GM18909 (cell line): ENCODE data around the gene BANF1.
"Not testable (repeated sequence)": the region's sequence is repeated elsewhere in the genome, so short reads cannot be mapped to it uniquely, and the experiment has no call there.

Experiments used
- ATAC-seq: cut with Tn5 transposase; IDR thresholded peaks from one replicate; pipeline ENCODE4 v1.9.1; 2021; ENCODE audit warnings: mild to moderate bottlenecking; ENCODE audit not compliant: unreplicated experiment, poor library complexity

Gene BANF1

GRCh38 chr11:66008468-66009101 lies 6.3 kb downstream of the BANF1 start:
- no peak for ATAC-seq

GRCh38 chr11:66010036-66010435 lies 7.7 kb downstream of the BANF1 start:
- not testable (repeated sequence) for ATAC-seq

GRCh38 chr11:66011239-66011784 lies 9.0 kb downstream of the BANF1 start:
- ATAC-seq, result no peak

- no peak for ATAC-seq
Observed at GRCh38 chr11:66011785-66012303, 9.5 kb downstream of the BANF1 start, which contains the start of gene CST6. Gene CST6 (plus strand): TSS chr11:66012008. CDS start chr11:66012045, 37 bp downstream.

DNA sequence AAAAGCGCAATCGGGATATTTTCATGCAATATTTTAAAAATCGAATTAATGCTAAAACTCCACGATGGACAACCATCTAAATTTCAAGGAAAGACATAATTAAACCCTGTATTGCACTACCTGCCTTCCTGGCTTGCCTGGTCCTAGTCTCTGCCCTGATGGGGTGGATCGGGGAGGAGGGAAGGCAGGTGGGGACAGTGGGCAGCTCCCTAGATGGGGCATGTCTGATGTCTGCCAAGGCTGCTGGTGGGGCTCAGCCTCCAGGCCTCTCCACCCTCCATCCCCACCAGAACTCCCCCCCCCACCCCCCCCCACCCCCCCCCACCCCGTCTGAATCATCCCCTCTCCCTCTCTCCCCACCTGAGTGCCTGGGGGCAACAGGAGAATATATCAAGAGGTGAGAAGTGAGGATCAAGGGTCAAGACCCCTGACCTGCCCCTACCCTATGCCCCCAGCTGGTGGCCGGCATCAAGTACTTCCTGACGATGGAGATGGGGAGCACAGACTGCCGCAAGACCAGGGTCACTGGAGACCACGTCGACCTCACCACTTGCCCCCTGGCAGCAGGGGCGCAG lies 10.2 kb downstream of the BANF1 start:
- ATAC-seq, result no peak

GRCh38 chr11:66012946-66013761 lies 10.9 kb downstream of the BANF1 start:
- ATAC-seq, result no peak

DNA sequence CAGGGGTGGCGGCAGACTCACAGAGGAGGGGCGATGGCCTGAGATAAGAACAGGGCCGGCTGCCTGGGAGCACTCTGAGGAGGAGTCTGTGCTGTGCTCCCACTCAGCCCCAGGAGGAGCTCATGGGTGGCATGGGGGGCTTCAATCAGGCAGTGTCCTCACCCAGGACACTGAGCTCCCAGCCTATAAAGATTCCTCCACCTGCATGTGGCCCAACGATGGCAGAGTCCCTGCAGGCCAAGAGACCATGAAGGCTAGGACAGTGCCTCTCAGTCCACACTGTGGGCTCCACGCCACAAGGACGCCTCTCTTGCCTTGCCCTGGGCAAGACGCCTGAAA lies 11.4 kb downstream of the BANF1 start:
- ATAC-seq, result no peak

GRCh38 chr11:66014804-66015453 lies 12.6 kb downstream of the BANF1 start:
- ATAC-seq, result no peak

GRCh38 chr11:66015454-66015881 lies 13.2 kb downstream of the BANF1 start:
- ATAC-seq, result no peak

GRCh38 chr11:66015936-66016792 lies 13.9 kb downstream of the BANF1 start:
- no peak for ATAC-seq

GRCh38 chr11:66016793-66017177 lies 14.5 kb downstream of the BANF1 start:
- ATAC-seq, result no peak

DNA sequence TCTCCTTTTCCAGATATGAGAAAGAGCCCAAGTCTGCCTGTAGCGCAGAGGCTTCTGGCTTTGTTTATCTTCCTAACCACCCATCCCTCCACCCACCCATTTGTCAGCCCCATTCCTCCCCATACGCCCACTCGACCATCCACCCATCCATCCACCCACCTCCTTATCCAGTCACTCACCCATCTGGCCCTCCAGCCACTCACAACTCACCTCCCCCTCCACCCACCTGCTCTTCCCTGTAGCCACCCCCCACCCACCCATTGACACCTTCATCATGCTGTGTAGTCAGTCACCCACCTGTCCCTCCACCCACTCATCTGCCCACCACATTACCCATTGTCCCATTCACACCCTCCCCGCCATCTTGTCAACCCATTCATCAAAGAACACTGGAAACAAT lies 15.0 kb downstream of the BANF1 start:
- ATAC-seq, result no peak

- no peak for ATAC-seq
Observed at GRCh38 chr11:66020212-66020611, 17.9 kb downstream of the BANF1 start.

DNA sequence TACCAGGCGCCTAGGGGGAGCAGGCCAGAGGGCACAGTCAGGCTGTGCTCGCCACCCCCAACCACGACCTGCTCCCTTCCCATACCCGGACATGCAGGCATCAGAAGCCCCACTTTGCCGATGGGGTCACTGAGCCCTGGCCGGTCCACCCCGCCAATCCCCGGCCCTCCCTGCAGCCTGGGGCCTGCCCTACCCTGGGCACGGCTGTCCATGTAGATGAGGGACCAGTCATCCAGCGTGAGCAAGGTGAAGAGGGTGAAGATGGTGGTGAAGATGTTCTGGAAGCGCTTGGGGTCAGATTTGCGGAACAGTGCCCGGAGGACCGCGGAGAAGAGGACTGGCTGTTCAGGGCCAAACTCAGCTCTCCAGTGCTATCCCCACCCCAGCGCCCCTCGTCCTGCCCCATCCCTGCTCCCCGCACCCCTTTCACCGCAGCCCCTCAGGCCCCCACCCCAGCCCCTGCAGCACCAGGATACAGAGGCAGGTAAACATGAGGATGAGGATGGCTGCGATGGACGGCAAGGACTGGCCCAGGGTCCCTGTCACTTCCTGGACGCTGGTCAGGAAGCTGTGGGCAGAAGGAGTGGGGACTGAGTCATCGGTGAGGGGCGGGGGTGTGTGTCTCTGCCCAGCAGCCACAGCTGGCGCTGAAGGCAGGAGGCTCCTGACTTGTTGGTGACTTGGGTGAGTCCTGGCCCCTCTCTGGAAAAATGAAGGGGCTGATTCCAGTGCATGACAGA lies 18.5 kb downstream of the BANF1 start:
- no peak for ATAC-seq

DNA sequence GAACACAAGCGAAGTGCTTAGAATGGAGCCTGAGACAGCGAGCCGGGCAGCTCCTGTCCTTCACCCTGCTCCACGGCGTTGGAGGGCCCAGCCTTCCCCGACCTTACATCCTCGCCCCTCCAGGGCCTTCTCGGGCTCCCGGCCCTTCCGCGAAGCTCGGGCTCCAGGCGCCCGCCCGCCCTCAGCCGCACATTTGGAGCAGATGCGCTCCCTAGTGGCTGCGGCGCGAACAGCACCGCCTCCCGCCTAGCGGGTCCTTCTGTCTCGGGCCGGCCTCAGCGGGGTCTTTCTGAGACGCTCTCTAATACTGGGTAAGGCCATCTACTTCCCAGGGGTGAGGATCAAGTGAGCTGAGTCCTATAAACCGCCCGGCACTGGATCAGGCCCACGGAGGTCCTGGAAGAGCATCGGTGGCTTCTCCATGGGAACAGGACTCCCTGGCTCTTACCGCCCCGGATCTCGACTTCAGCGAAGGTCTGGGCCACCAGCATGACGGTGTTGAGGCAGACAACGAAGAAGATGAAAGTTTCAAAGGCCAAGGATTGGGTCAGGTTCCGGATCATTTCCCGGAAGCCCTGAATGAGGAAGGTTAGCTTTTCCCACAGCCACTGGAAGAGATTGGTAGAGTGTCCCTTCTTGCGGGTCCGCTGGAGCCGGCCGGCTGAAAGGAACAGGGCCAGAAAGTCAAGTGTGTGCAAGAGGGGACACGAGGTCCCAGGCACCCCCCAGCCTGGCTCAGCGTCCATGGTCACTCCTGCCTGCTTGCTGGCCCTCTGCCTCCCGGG lies 20.3 kb downstream of the BANF1 start:
- ATAC-seq, result no peak

DNA sequence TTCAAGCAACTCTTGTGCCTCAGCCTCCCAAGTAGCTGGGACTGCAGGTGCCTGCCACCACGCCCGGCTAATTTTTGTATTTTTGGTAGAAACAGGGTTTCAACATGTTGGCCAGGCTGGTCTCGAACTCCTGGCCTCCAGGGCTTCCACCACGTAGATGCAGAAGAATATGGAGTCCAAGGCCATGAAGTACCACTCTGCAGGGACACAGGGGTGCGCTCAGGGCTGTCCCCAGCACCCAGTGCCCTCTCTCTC lies 20.8 kb downstream of the BANF1 start:
- ATAC-seq, result not testable (repeated sequence)

- no peak for ATAC-seq
Observed at GRCh38 chr11:66026017-66026529, 23.8 kb downstream of the BANF1 start, which contains the start of gene CATSPER1. Gene CATSPER1 (minus strand): TSS chr11:66026479. CDS start chr11:66026379, 100 bp downstream.
